ENCODE measurements around the gene NHSL1.

DNA sequence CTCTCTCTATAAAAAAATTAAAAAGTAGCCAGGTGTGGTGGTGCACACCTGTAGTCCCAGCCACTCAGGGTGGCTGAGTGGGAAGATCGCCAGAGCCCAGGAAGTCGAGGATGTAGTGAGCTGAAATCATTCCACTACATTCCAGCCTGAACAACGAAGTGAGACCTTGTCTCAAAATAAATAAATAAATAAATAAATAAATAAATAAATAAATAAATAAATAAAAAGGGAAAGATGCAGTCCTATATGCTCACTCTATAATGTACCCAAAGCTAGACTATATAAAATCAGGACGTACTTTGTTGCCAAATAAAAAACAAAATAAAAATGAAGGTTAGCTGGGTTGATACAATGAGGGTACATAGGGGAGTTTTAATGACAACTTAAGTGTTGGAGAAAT, 26.1 kb upstream of the NHSL1 start:
- TF ChIP-seq TAF1 (conservative IDR thresholded peaks at IDR 0.05) (no peak), GABPA (IDR thresholded peaks at IDR 0.05 in 1 of 2, conservative IDR thresholded peaks at IDR 0.05 in 1 of 2) (no peak), RXRA (IDR thresholded peaks at IDR 0.05) (no peak), RAD21 (IDR thresholded peaks at IDR 0.05) (no peak), SP1 (IDR thresholded peaks at IDR 0.05) (no peak), JUND (IDR thresholded peaks at IDR 0.05) (no peak), HNF4A (conservative IDR thresholded peaks at IDR 0.05) (no peak), EGR1 (IDR thresholded peaks at IDR 0.05; ENCODE audit: low read depth in 2 of 2) (no peak)
- TF ChIP-seq, protein P1, sequence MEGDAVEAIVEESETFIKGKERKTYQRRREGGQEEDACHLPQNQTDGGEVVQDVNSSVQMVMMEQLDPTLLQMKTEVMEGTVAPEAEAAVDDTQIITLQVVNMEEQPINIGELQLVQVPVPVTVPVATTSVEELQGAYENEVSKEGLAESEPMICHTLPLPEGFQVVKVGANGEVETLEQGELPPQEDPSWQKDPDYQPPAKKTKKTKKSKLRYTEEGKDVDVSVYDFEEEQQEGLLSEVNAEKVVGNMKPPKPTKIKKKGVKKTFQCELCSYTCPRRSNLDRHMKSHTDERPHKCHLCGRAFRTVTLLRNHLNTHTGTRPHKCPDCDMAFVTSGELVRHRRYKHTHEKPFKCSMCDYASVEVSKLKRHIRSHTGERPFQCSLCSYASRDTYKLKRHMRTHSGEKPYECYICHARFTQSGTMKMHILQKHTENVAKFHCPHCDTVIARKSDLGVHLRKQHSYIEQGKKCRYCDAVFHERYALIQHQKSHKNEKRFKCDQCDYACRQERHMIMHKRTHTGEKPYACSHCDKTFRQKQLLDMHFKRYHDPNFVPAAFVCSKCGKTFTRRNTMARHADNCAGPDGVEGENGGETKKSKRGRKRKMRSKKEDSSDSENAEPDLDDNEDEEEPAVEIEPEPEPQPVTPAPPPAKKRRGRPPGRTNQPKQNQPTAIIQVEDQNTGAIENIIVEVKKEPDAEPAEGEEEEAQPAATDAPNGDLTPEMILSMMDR (IDR thresholded peaks at IDR 0.05; ENCODE audit: low read depth, low read length, missing input control), result no peak
- TF ChIP-seq, protein P2, sequence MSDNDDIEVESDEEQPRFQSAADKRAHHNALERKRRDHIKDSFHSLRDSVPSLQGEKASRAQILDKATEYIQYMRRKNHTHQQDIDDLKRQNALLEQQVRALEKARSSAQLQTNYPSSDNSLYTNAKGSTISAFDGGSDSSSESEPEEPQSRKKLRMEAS (IDR thresholded peaks at IDR 0.05), result no peak
- TF ChIP-seq, protein P3, sequence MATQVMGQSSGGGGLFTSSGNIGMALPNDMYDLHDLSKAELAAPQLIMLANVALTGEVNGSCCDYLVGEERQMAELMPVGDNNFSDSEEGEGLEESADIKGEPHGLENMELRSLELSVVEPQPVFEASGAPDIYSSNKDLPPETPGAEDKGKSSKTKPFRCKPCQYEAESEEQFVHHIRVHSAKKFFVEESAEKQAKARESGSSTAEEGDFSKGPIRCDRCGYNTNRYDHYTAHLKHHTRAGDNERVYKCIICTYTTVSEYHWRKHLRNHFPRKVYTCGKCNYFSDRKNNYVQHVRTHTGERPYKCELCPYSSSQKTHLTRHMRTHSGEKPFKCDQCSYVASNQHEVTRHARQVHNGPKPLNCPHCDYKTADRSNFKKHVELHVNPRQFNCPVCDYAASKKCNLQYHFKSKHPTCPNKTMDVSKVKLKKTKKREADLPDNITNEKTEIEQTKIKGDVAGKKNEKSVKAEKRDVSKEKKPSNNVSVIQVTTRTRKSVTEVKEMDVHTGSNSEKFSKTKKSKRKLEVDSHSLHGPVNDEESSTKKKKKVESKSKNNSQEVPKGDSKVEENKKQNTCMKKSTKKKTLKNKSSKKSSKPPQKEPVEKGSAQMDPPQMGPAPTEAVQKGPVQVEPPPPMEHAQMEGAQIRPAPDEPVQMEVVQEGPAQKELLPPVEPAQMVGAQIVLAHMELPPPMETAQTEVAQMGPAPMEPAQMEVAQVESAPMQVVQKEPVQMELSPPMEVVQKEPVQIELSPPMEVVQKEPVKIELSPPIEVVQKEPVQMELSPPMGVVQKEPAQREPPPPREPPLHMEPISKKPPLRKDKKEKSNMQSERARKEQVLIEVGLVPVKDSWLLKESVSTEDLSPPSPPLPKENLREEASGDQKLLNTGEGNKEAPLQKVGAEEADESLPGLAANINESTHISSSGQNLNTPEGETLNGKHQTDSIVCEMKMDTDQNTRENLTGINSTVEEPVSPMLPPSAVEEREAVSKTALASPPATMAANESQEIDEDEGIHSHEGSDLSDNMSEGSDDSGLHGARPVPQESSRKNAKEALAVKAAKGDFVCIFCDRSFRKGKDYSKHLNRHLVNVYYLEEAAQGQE (IDR thresholded peaks at IDR 0.05), result no peak
- TF ChIP-seq, protein P4, sequence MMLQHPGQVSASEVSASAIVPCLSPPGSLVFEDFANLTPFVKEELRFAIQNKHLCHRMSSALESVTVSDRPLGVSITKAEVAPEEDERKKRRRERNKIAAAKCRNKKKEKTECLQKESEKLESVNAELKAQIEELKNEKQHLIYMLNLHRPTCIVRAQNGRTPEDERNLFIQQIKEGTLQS (IDR thresholded peaks at IDR 0.05), result no peak
- TF ChIP-seq, protein P5, sequence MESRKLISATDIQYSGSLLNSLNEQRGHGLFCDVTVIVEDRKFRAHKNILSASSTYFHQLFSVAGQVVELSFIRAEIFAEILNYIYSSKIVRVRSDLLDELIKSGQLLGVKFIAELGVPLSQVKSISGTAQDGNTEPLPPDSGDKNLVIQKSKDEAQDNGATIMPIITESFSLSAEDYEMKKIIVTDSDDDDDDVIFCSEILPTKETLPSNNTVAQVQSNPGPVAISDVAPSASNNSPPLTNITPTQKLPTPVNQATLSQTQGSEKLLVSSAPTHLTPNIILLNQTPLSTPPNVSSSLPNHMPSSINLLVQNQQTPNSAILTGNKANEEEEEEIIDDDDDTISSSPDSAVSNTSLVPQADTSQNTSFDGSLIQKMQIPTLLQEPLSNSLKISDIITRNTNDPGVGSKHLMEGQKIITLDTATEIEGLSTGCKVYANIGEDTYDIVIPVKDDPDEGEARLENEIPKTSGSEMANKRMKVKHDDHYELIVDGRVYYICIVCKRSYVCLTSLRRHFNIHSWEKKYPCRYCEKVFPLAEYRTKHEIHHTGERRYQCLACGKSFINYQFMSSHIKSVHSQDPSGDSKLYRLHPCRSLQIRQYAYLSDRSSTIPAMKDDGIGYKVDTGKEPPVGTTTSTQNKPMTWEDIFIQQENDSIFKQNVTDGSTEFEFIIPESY (IDR thresholded peaks at IDR 0.05), result no peak

Data from liver (tissue), 3 donors.